Measurements from ENCODE around the gene SEBOX.

SEBOX gene

DNA sequence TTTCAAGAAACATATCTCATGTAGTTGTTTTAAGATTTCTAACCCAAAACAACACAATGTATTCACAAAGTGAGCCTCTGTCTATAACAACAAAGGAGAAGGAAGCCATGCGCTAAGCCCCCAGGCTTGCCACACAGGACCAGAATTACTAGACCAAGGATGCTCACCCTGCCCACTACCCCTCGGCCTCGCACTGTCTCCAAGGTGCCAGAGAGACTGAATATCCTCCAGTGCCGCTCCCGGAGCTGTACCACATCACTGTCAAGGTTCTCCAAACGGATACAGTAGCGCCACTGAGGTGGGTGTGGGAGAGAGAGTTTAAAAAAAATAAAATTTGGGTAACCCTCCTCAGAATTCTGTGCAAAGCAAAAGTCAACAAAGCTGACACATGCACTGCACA, 14.7 kb downstream of the SEBOX start:
- DNase-seq (ENCODE audit: low spot score) = no peak
- in situ Hi-C loops (cut with MboI; ENCODE audit: low pct_unique_long_range_greater_than_20kb, low sequenced_read_pairs, unreplicated experiment) = no loop called here
- TF ChIP-seq, protein P1, sequence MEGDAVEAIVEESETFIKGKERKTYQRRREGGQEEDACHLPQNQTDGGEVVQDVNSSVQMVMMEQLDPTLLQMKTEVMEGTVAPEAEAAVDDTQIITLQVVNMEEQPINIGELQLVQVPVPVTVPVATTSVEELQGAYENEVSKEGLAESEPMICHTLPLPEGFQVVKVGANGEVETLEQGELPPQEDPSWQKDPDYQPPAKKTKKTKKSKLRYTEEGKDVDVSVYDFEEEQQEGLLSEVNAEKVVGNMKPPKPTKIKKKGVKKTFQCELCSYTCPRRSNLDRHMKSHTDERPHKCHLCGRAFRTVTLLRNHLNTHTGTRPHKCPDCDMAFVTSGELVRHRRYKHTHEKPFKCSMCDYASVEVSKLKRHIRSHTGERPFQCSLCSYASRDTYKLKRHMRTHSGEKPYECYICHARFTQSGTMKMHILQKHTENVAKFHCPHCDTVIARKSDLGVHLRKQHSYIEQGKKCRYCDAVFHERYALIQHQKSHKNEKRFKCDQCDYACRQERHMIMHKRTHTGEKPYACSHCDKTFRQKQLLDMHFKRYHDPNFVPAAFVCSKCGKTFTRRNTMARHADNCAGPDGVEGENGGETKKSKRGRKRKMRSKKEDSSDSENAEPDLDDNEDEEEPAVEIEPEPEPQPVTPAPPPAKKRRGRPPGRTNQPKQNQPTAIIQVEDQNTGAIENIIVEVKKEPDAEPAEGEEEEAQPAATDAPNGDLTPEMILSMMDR (IDR thresholded peaks at IDR 0.05; ENCODE audit: extremely low read depth, insufficient read depth, missing control alignments) = no peak

- DNase-seq (ENCODE audit: low spot score) = no peak
- TF ChIP-seq, protein P1 (IDR thresholded peaks at IDR 0.05; ENCODE audit: extremely low read depth, insufficient read depth, missing control alignments) = no peak
- in situ Hi-C loops (cut with MboI; ENCODE audit: low pct_unique_long_range_greater_than_20kb, low sequenced_read_pairs, unreplicated experiment) = no loop called here
Measured at GRCh38 chr17:28348979-28349378, 16.0 kb downstream of the SEBOX start.

DNA sequence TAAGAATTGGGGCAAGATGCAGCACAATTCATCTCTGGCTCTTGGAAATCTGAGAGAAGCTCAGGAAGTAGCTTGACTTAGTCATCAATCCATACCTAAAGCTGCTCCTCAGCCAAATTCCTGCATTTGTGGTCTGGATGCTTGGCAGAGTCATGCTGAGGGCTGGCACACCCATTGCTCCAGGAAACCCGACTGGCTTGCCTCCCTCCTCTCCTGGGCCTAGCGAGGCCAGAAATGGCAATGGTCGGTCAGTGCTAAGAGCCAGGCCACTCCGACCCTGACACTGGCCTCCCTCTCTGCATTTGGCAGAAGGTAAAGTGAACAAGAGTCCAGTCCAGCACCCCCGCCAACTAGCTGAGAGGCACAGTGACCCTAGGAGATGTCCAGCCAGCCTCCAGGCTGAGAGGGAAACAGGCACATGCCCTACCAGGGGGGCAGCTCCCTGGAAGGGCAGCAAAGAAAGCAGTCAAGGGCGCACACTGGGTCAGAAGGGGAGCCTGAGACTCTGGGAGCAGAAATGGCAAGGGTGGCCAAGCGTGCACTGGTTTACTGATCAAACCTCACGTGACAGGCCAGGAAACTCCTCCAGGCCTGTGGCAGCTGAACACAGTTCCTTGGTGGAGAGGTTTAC, 17.6 kb downstream of the SEBOX start:
- TF ChIP-seq, protein P1 (IDR thresholded peaks at IDR 0.05; ENCODE audit: extremely low read depth, insufficient read depth, missing control alignments) = no peak
- in situ Hi-C loops (cut with MboI; ENCODE audit: low pct_unique_long_range_greater_than_20kb, low sequenced_read_pairs, unreplicated experiment) = no loop called here
- no peak for DNase-seq (ENCODE audit: low spot score)

DNA sequence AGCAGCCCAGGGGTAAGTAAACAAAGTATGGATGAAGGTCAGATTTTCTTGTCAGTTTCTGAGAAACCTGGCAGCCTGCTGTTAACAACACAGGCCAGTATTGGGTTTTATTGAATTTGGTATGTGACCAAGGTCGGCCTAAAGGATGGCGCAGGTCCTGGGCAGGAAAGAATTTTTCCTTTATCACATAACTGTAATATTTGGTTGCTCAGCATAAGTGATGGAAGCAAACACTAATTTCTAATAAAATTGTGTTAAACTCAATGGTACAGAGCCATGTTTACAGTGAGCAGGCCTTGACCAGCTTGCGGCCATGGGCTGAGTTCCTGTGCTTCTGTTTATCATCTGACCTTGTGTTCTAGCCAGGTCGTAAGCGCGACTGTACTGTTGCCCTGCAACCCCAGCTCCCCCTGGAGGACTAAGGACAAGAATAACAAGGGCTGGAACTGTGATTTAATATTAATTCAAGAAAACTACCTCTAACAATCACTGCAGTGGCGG, 18.2 kb downstream of the SEBOX start:
- in situ Hi-C loops (cut with MboI; ENCODE audit: low pct_unique_long_range_greater_than_20kb, low sequenced_read_pairs, unreplicated experiment) = no loop called here
- no peak for DNase-seq (ENCODE audit: low spot score)

DNA sequence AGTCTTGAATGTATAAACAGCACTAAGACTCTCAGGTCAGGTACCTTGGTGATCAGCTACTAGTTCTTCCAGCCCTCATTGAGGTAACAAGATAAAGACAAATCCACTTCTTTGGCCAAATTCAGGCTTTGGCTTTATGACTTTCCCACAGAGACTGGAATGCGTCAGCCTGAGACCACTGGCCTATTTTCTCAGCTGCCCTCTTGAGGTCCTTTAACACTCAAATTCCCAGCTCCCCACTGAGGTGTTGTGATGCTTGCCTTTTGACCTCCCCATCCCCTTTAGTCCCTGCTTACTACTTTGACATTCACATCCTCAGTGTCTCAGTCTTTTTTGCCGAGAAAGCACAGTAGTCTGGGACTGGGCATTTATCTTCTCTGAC, 18.8 kb downstream of the SEBOX start:
- TF ChIP-seq, protein P1 (IDR thresholded peaks at IDR 0.05; ENCODE audit: extremely low read depth, insufficient read depth, missing control alignments) = no peak

More for the DNA sequence above, 18.2 kb downstream of the SEBOX start:
- TF ChIP-seq, protein P1 (IDR thresholded peaks at IDR 0.05; ENCODE audit: extremely low read depth, insufficient read depth, missing control alignments) = peak; percentile 38

DNA sequence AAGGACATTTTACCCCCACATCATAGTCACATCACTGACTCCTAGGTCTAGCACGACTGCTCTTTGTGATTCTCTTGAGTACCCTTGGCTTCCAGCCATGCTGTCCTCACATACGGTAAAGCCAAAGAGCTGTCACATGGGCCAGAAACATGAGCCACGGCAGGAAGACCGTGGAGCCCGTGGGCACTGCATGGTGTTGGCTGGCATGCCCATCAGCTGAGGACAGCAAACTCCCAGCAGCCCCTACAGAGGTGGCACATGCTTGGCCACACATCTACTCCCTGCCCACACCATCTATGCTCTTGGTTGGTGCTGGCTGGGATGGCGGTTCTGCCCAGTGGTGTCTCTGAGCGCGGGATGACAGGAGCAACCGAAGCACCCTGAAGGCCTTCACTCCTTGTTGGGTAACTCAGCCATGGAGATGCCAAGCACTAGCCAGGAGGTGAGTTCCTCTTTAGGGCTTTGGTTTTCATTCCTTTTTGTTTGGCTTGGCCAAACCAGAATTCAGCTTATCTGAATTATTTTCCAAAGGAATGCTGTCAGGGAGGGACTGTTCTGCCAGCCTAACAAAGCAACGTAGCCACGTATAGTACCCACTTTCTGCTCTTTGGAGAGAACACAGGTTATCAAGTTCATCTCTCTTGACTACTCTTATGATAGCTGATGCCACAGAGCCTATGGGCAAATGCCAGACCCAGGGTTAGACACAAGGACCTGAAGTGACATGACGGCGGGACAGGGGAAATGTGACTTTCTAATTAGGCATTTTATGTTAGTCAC, 19.4 kb downstream of the SEBOX start:
- in situ Hi-C loops (cut with MboI; ENCODE audit: low pct_unique_long_range_greater_than_20kb, low sequenced_read_pairs, unreplicated experiment) = no loop called here
- no peak for DNase-seq (ENCODE audit: low spot score)
- TF ChIP-seq, protein P1 (IDR thresholded peaks at IDR 0.05; ENCODE audit: extremely low read depth, insufficient read depth, missing control alignments) = no peak

More for the DNA sequence above, 18.8 kb downstream of the SEBOX start:
- in situ Hi-C loops (cut with MboI; ENCODE audit: low pct_unique_long_range_greater_than_20kb, low sequenced_read_pairs, unreplicated experiment) = no loop called here
- no peak for DNase-seq (ENCODE audit: low spot score)
